PC-3 (cell line): ENCODE results near the gene PDIA5. TPM values are rescaled to one million over a fixed set of nuclear protein-coding genes. Genes with fewer than 3 reads are reported as not detected.

Experiments used
- ATAC-seq: fragments of 200-7000 bp; cut with Tn5 transposase; 2 replicates; pipeline ENCODE4 v1.9.1; 2020; ENCODE audit warnings: mild to moderate bottlenecking, moderate library complexity
- BruUV-seq: library from RNA; stranded (reverse); fragments of 400-500 nt; replicated peaks from 2 replicates; lab custom pipeline; 2021; lab: Mats Ljungman, UMichigan
- CTCF ChIA-PET: fragments of 300-600 bp; sonication (Branson Sonifier 250); formaldehyde crosslinking; loops from one replicate; lab custom pipeline; 2022; ENCODE audit warnings: antibody characterized with exemption; lab: Charles Lee
- POLR2A ChIA-PET: fragments of 300-600 bp; sonication (Branson Sonifier 250); formaldehyde crosslinking; loops from one replicate; lab custom pipeline; 2022; ENCODE audit warnings: antibody characterized with exemption; ENCODE audit not compliant: unreplicated experiment; lab: Charles Lee
- DNase-seq: peaks from one replicate; pipeline ENCODE4 v3.0.0-alpha.2; 2015
- H2AFZ ChIP-seq: fragments of 300-600 bp; sonication (generic); 2 replicates; pipeline ENCODE4 v1.6.0; 2016; ENCODE audit warnings: antibody characterized with exemption, low read length
- H3F3A ChIP-seq: fragments of 300-600 bp; sonication (generic); one replicate; pipeline ENCODE4 v1.6.0; 2017; ENCODE audit warnings: antibody characterized with exemption, low read length, control low read depth, mild to moderate bottlenecking; ENCODE audit not compliant: unreplicated experiment
- H3K27ac ChIP-seq: fragments of 300-600 bp; sonication (generic); 2 replicates; pipeline ENCODE4 v1.5.1; 2016; ENCODE audit warnings: mild to moderate bottlenecking, low read length
- H3K27me3 ChIP-seq: fragments of 300-600 bp; sonication (generic); 2 replicates; pipeline ENCODE4 v1.6.1; 2016; ENCODE audit warnings: low read length, mixed read lengths
- H3K36me3 ChIP-seq: fragments of 300-600 bp; sonication (generic); 2 replicates; pipeline ENCODE4 v1.6.1; 2016; ENCODE audit warnings: low read depth, mixed run types, low read length, mixed read lengths
- H3K4me1 ChIP-seq: fragments of 300-600 bp; sonication (generic); 2 replicates; pipeline ENCODE4 v1.5.1; 2016; ENCODE audit warnings: low read length; ENCODE audit not compliant: insufficient read depth
- H3K4me2 ChIP-seq: fragments of 300-600 bp; sonication (generic); 2 replicates; pipeline ENCODE4 v1.6.0; 2016; ENCODE audit warnings: low read length
- H3K4me3 ChIP-seq: fragments of 300-600 bp; sonication (generic); 2 replicates; pipeline ENCODE4 v1.5.1; 2016; ENCODE audit warnings: mild to moderate bottlenecking, low read length, mixed read lengths
- H3K79me2 ChIP-seq: fragments of 300-600 bp; sonication (generic); 2 replicates; pipeline ENCODE4 v1.6.1; 2017; ENCODE audit warnings: low read length, mixed read lengths
- H3K9ac ChIP-seq: fragments of 300-600 bp; sonication (generic); 2 replicates; pipeline ENCODE4 v1.6.0; 2016; ENCODE audit warnings: mild to moderate bottlenecking, low read length
- H3K9me2 ChIP-seq: fragments of 300-600 bp; sonication (generic); replicated peaks from 2 replicates; pipeline ENCODE4 v1.6.1; 2016; ENCODE audit warnings: mixed run types, low read length, mixed read lengths
- H3K9me3 ChIP-seq: fragments of 300-600 bp; sonication (generic); 2 replicates; pipeline ENCODE4 v1.6.1; 2016; ENCODE audit warnings: low read length, mixed read lengths
- H4K20me1 ChIP-seq: fragments of 300-600 bp; sonication (generic); 2 replicates; pipeline ENCODE4 v1.6.1; 2016; ENCODE audit warnings: low read length, mixed read lengths
- EZH2 ChIP-seq: fragments of 300-600 bp; sonication (generic); IDR thresholded peaks from one replicate; pipeline ENCODE4 v1.6.1; 2017; ENCODE audit warnings: antibody characterized with exemption, mild to moderate bottlenecking, low read length; ENCODE audit not compliant: unreplicated experiment
- EZH2phosphoT487 ChIP-seq: fragments of 300-600 bp; sonication (generic); IDR thresholded peaks from 2 replicates; pipeline ENCODE4 v1.6.1; 2018; ENCODE audit warnings: mild to moderate bottlenecking, antibody characterized with exemption, low read length, borderline replicate concordance
- intact Hi-C: fragments of 100-400 bp; cut with micrococcal nuclease; formaldehyde crosslinking; loops from 2 replicates; pipeline ENCODE4 v1.9.0; 2023
- total RNA-seq: library from RNA; depleted of rRNA; stranded (reverse); fragments of >200 nt; gene quantifications from 2 replicates; pipeline ENCODE4 v1.2.3, GENCODE V29; 2014
- TF ChIP-seq, protein P1 (sequence below): fragments of 300-600 bp; sonication (generic); conservative IDR thresholded peaks from 2 replicates; pipeline ENCODE4 v1.5.1; 2017; ENCODE audit warnings: antibody characterized with exemption, low read depth, mild to moderate bottlenecking, low read length

Gene PDIA5
- total RNA-seq, 1 experiment from 2014 or later = 24.6 TPM

DNA sequence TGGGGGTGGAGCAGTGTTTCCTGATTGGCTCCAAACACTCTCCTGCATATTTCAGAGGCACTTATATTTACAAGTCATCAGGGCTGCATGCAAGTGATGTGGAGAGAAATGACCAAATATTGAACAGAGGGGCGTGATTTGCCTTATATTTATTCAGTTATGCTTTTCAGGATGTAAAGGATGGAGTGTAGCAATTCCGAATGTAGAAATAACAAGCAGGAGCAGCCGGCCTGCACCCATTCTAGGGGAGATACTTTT, 19.8 kb upstream of the PDIA5 start:
- H3K36me3 ChIP-seq = no peaks in the 10 kb centered on the region
- BruUV-seq = no TSS peak
- no peaks in the 10 kb centered on the region for H3K79me2 ChIP-seq
- H4K20me1 ChIP-seq = no peaks in the 10 kb centered on the region
- H2AFZ ChIP-seq = no peak overlapping the region
- CTCF ChIA-PET = no interaction called here
- DNase-seq = no peak
- intact Hi-C loops = no loop called here
- no peak overlapping the region for H3K27ac ChIP-seq
- H3K4me2 ChIP-seq = no peak overlapping the region
- no peak for ATAC-seq
- H3K4me1 ChIP-seq = peaks cover 5% of the 10 kb centered on the region; the same call in 1 of the 2 replicates
- peaks cover 14% of the 10 kb centered on the region for H3K27me3 ChIP-seq
- TF ChIP-seq, protein P1, sequence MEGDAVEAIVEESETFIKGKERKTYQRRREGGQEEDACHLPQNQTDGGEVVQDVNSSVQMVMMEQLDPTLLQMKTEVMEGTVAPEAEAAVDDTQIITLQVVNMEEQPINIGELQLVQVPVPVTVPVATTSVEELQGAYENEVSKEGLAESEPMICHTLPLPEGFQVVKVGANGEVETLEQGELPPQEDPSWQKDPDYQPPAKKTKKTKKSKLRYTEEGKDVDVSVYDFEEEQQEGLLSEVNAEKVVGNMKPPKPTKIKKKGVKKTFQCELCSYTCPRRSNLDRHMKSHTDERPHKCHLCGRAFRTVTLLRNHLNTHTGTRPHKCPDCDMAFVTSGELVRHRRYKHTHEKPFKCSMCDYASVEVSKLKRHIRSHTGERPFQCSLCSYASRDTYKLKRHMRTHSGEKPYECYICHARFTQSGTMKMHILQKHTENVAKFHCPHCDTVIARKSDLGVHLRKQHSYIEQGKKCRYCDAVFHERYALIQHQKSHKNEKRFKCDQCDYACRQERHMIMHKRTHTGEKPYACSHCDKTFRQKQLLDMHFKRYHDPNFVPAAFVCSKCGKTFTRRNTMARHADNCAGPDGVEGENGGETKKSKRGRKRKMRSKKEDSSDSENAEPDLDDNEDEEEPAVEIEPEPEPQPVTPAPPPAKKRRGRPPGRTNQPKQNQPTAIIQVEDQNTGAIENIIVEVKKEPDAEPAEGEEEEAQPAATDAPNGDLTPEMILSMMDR = no peak
- TF ChIP-seq EZH2phosphoT487 = no peak
- TF ChIP-seq EZH2 = no peak
- no peaks in the 10 kb centered on the region for H3K9me2 ChIP-seq
- no peak overlapping the region for H3K4me3 ChIP-seq
- POLR2A ChIA-PET = no interaction called here
- H3K9ac ChIP-seq = no peak overlapping the region
- no peaks in the 10 kb centered on the region for H3K9me3 ChIP-seq
- no peaks in the 10 kb centered on the region for H3F3A ChIP-seq

DNA sequence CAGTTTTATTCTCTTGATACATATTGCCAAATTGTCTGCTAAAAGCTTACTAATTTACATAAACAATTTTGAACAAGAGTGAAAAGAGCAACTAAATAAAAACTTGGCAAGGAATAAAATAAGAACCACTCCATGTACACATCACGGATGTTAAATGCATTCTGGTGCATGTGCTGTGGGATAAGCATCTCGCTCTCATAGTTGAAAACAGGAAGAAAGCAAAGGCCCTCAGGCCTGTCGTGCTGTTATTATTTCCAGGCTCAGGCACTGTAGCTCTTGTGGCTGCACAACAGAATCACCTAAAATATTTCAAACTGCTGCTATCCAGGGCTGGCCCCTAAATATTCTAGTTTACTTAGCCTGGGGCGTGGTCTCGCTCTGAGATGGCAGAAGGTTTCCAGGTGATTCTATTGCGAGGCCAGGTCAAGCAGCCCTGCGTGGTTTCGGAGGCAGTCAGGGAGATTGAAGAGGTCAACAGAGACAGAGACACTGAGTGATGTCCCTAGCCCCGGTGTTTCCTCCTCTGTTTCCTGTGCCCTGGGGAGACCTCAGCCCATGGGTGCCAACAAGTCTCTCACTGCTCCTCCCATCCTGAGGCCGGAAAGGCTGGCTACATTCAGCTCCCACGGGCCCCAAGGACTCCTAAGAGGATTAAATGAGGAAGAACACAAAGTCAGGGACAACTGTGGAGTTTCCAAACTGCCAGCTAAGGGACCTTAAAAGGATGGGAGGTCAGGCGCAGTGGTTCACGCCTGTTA, 18.2 kb upstream of the PDIA5 start:
- CTCF ChIA-PET = interaction anchor here (0.6 kb wide), 1 partner anchor 21 kb away, joined by 3 read pairs; the partner anchor contains the start of gene SEMA5B
- no peaks in the 10 kb centered on the region for H3K36me3 ChIP-seq
- peaks cover 8% of the 10 kb centered on the region; the same call in 1 of the 2 replicates for H3K27me3 ChIP-seq
- H3K27ac ChIP-seq = no peak overlapping the region
- H3K4me3 ChIP-seq = no peak overlapping the region
- no TSS peak for BruUV-seq
- H3K9ac ChIP-seq = no peak overlapping the region
- no peaks in the 10 kb centered on the region for H3K9me2 ChIP-seq
- TF ChIP-seq, protein P1 = no peak
- no peak for TF ChIP-seq EZH2phosphoT487
- no peak for TF ChIP-seq EZH2
- no peaks in the 10 kb centered on the region for H3K79me2 ChIP-seq
- POLR2A ChIA-PET = interaction anchor here (0.6 kb wide), 1 partner anchor 18 kb away, joined by 11 read pairs; the partner anchor contains the start of gene PDIA5
- H2AFZ ChIP-seq = no peak overlapping the region
- no peaks in the 10 kb centered on the region for H3K9me3 ChIP-seq
- H3F3A ChIP-seq = no peaks in the 10 kb centered on the region
- DNase-seq = no peak
- intact Hi-C loops = no loop called here
- ATAC-seq = no peak
- H3K4me1 ChIP-seq = peaks cover 5% of the 10 kb centered on the region; the same call in 1 of the 2 replicates
- H3K4me2 ChIP-seq = no peak overlapping the region
- no peaks in the 10 kb centered on the region for H4K20me1 ChIP-seq

DNA sequence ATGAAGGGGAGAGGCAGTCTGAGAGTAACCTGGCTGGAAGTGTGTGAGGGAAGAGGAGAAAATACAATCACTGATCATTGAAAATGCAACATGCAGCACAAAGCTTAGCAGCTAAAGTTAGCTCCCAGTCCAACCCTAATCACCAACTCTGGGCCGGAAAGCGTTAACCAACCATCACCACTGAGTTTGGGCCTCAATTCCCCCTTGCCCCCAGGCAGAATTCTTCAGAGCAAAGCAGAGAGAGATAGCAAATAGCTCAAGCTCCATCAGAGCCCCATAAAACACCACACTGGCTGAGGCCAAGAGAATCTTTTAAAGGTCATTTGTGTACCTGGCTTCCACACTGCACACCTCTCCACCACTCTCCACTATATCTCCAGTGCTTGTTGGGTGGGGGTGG, 16.2 kb upstream of the PDIA5 start:
- Histone ChIP-seq H3K79me2 (no peaks in the 10 kb centered on the region), H3K4me1 (peaks cover 5% of the 10 kb centered on the region; the same call in 1 of the 2 replicates), H3K9me3 (no peaks in the 10 kb centered on the region), H3K4me3 (no peak overlapping the region), H3K27ac (no peak overlapping the region), H3K36me3 (no peaks in the 10 kb centered on the region), H4K20me1 (no peaks in the 10 kb centered on the region), H3F3A (no peaks in the 10 kb centered on the region), H2AFZ (no peak overlapping the region), H3K27me3 (peaks cover 12% of the 10 kb centered on the region), H3K9me2 (no peaks in the 10 kb centered on the region), H3K4me2 (no peak overlapping the region), H3K9ac (no peak overlapping the region)
- ChIA-PET POLR2A (no interaction called here), CTCF (interaction anchor here (0.5 kb wide), 1 partner anchor 16 kb away, joined by 3 read pairs; the partner anchor contains the start of gene PDIA5)
- ATAC-seq (no peak), DNase-seq (no peak)
- BruUV-seq = no TSS peak
- intact Hi-C loops = no loop called here
- TF ChIP-seq, protein P1 = no peak
- TF ChIP-seq EZH2phosphoT487 = no peak
- TF ChIP-seq EZH2 = no peak
